Measurements from ENCODE around the gene CRY2. TPM values are rescaled to one million over a fixed set of nuclear protein-coding genes. Genes with fewer than 3 reads are reported as not detected.
"Not testable (repeated sequence)": the region's sequence is repeated elsewhere in the genome, so short reads cannot be mapped to it uniquely, and the experiment has no call there.

Gene CRY2
- total RNA-seq, 4 donors from 2014 or later, result 42.2 to 73.6 (median 50.2) TPM

DNA sequence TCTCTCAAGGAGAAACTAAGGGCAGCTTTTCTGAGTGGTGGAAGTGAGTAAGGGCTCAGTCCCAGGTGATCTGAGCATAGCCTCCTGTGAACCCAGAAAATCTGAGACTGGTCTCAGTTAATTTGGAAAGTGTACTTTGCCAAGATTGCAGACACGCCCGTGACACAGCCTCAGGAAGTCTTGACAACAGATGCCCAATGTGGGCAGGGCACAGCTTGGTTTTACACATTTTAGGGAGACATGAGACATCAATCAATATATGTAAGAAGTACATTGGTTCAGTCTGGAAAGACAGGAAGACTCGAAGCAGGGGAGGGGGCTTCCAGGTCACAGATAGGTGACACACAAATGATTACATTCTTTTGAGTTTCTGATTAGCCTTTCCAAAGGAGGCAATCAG, 13.5 kb upstream of the CRY2 start:
- H3K4me3 ChIP-seq, result no peak overlapping the region
- H3K27me3 ChIP-seq, result no peaks in the 10 kb centered on the region
- no peaks in the 10 kb centered on the region for H3K9me3 ChIP-seq
- no peaks in the 10 kb centered on the region for H3K4me1 ChIP-seq
- TF ChIP-seq EP300 (IDR thresholded peaks at IDR 0.05; ENCODE audit: low read depth) (no peak), CTCF (IDR thresholded peaks at IDR 0.05) (no peak), POLR2A (IDR thresholded peaks at IDR 0.05) (no peak), POLR2AphosphoS5 (IDR thresholded peaks at IDR 0.05) (no peak)
- no peak for DNase-seq
- WGBS, 2 donors (ENCODE audit: low coverage in 1 of 2), result 50 to 62% methylated on average over 2 to 3 of the region's 3 CpGs
- intact Hi-C loops (cut with DNase I; ENCODE audit: low total_unique reads) (no loop called here), in situ Hi-C loops (cut with MboI; ENCODE audit: low pct_ligation_motif_present in 1 of 4, low pct_unique_long_range_greater_than_20kb in 1 of 4, low sequenced_read_pairs in 3 of 4) (no loop called here)
- H3K27ac ChIP-seq, result no peak overlapping the region
- no peaks in the 10 kb centered on the region for H3K36me3 ChIP-seq

GRCh38 chr11:45834298-45834756, 12.9 kb upstream of the CRY2 start:
- no peak overlapping the region for H3K27ac ChIP-seq
- DNase-seq, result no peak
- H3K27me3 ChIP-seq, result no peaks in the 10 kb centered on the region
- WGBS, 2 donors (ENCODE audit: low coverage in 1 of 2), result 62 to 80% methylated on average over 1 to 4 of the region's 4 CpGs
- in situ Hi-C loops (cut with MboI; ENCODE audit: low pct_ligation_motif_present in 1 of 4, low pct_unique_long_range_greater_than_20kb in 1 of 4, low sequenced_read_pairs in 3 of 4) (no loop called here), intact Hi-C loops (cut with DNase I; ENCODE audit: low total_unique reads) (no loop called here)
- H3K4me3 ChIP-seq, result no peak overlapping the region
- no peak for TF ChIP-seq POLR2A (IDR thresholded peaks at IDR 0.05)
- no peak for TF ChIP-seq POLR2AphosphoS5 (IDR thresholded peaks at IDR 0.05)
- no peak for TF ChIP-seq EP300 (IDR thresholded peaks at IDR 0.05; ENCODE audit: low read depth)
- no peak for TF ChIP-seq CTCF (IDR thresholded peaks at IDR 0.05)
- no peaks in the 10 kb centered on the region for H3K4me1 ChIP-seq
- H3K9me3 ChIP-seq, result no peaks in the 10 kb centered on the region
- no peaks in the 10 kb centered on the region for H3K36me3 ChIP-seq

DNA sequence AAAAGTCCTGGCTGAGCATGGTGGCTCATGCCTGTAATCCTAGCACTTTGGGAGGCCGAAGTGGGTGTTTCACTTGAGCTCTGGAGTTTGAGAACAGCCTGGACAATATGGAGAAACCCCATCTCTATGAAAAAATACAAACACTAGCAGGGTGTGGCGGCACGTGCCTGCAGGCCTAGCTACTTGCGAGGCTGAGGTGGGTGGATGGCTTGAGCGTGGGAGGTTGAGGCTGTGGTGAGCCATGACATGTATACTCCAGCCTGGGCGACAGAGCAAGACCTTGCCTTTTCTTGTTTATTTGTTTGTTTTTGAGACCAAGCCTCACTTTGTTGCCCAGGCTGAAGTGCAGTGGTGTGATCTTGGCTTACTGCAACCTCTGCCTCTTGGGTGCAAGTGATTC, 8.1 kb upstream of the CRY2 start:
- no peak overlapping the region for H3K4me3 ChIP-seq
- no peaks in the 10 kb centered on the region for H3K36me3 ChIP-seq
- DNase-seq, result no peak
- TF ChIP-seq EP300 (IDR thresholded peaks at IDR 0.05; ENCODE audit: low read depth), result no peak
- TF ChIP-seq CTCF (IDR thresholded peaks at IDR 0.05), result no peak
- no peak for TF ChIP-seq POLR2A (IDR thresholded peaks at IDR 0.05)
- TF ChIP-seq POLR2AphosphoS5 (IDR thresholded peaks at IDR 0.05), result no peak
- in situ Hi-C loops (cut with MboI; ENCODE audit: low pct_ligation_motif_present in 1 of 4, low pct_unique_long_range_greater_than_20kb in 1 of 4, low sequenced_read_pairs in 3 of 4) (no loop called here), intact Hi-C loops (cut with DNase I; ENCODE audit: low total_unique reads) (no loop called here)
- H3K27me3 ChIP-seq, result no peaks in the 10 kb centered on the region
- no peaks in the 10 kb centered on the region for H3K9me3 ChIP-seq
- WGBS, 2 donors (ENCODE audit: low coverage in 1 of 2), result 74 to 81% methylated on average over 5 to 6 of the region's 6 CpGs
- H3K4me1 ChIP-seq, result peaks cover 0 to 15% (median 4%) of the 10 kb centered on the region in 4 donors
- H3K27ac ChIP-seq, result no peak overlapping the region

DNA sequence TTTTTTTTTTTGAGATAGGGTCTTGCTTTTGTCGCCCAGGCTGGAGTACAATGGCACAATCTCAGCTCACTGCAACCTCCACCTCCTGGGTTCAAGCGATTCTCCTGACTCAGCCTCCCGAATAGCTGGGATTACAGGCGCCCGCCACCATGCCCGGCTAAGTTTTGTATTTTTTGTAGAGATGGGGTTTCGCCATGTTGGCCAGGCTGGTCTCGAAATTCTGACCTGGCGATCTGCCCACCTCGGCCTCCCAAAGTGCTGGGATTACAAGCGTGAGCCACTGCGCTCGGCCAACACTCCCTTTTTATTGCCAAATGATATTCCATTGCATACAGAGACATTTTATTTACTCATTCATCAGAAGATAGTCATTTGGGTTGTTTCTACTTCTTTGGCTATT, 7.0 kb upstream of the CRY2 start:
- in situ Hi-C loops (cut with MboI; ENCODE audit: low pct_ligation_motif_present in 1 of 4, low pct_unique_long_range_greater_than_20kb in 1 of 4, low sequenced_read_pairs in 3 of 4); DNase-seq; intact Hi-C loops (cut with DNase I; ENCODE audit: low total_unique reads); H3K4me3 ChIP-seq; H3K36me3 ChIP-seq; H3K27ac ChIP-seq; H3K27me3 ChIP-seq; H3K9me3 ChIP-seq: not testable (repeated sequence)
- peaks cover 0 to 18% (median 4%) of the 10 kb centered on the region in 4 donors for H3K4me1 ChIP-seq
- 78 to 90% methylated on average over 5 to 13 of the region's 13 CpGs for WGBS, 2 donors (ENCODE audit: low coverage in 1 of 2)
